ENCODE data around the gene EFNA5. TPM values are rescaled to one million over a fixed set of nuclear protein-coding genes. Genes with fewer than 3 reads are reported as not detected.
A peak's percentile ranks its signal among the peaks of the same experiment; 100 is the strongest.

EFNA5 gene
- total and polyA plus RNA-seq, 2 of the 8 experiments (the other 6 are each of a cell fraction or from before 2014, with no cell fraction given): 9.6 to 21.8 TPM

DNA sequence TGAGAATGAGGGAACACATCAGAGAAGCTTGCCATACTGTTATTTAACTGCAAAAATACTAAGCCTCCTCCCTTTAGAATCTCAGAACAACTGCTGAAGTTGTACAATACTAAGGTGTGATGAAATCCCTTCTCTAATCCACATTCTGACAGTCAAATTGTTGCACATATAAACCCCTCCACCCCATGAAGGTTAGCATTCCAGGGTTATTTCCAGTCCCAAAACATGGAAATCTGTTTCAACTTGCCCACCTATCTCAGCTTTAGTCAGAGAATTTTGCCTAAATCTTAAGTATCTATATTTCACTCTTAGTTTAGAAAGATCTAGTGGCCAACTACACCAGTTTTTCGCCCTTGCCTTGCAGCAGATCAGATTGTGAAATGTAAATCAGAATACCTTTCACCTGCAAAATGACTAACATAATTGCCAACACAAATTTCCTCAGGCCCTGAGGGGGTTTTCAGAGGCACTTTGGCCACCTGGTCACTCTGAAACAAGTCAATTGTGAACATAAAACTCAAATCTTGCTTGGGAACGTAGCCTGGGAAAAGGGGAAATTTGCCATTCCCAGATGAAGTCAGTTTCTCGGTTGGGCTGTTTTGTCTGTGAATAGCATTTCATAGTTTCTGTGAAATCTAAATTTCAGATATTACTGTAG, 93.9 kb downstream of the EFNA5 start:
- CTCF ChIA-PET (ENCODE audit: partially characterized antibody): interaction anchor here (0.6 to 1.3 kb wide), 2 partner anchors 142 to 384 kb away, joined by 3 read pairs; no protein-coding TSS in a partner anchor
- H3K18ac ChIP-seq (ENCODE audit: extremely low read depth, low read length): no peak overlapping the region
- no peaks in the 10 kb centered on the region for H4K20me1 ChIP-seq (replicated peaks in 1 of 2; ENCODE audit: control insufficient read depth in 1 of 2, insufficient read depth in 2 of 2, low read length in 2 of 2)
- H3K23me2 ChIP-seq (ENCODE audit: low read depth, low read length): no peaks in the 10 kb centered on the region
- H3K56ac ChIP-seq (replicated peaks; ENCODE audit: insufficient read length, low read depth, low read length): no peak overlapping the region
- no peak overlapping the region for H2AK5ac ChIP-seq (ENCODE audit: low read depth, low read length)
- H3K79me1 ChIP-seq (ENCODE audit: low read depth, low read length): no peaks in the 10 kb centered on the region; the same call in 1 of the 2 replicates
- H2BK120ac ChIP-seq (replicated peaks; ENCODE audit: low read depth, low read length): no peak overlapping the region
- no peak overlapping the region for H2AFZ ChIP-seq (ENCODE audit: low read length)
- no peaks in the 10 kb centered on the region for H3K27me3 ChIP-seq (replicated peaks in 1 of 4; ENCODE audit: control insufficient read depth in 3 of 4, extremely low read depth in 1 of 4, insufficient read depth in 3 of 4, low read length in 3 of 4)
- WGBS, 2 experiments (ENCODE audit: extremely low coverage in 1 of 2, insufficient coverage in 1 of 2, insufficient read length in 1 of 2, insufficient replicate concordance in 2 of 2, low coverage in 1 of 2, low lambda C conversion rate in 2 of 2, missing lambda C conversion rate in 1 of 2): 75% methylated on average over 3 of the region's 3 CpGs; no CpG with 5 or more reads in 1 of the 2 experiments
- H3K79me2 ChIP-seq (ENCODE audit: control insufficient read depth in 1 of 2, insufficient read depth in 2 of 2, low read length in 2 of 2): peaks cover 0 to 26% of the 10 kb centered on the region in 2 experiments; a peak in 3 of 4 replicates
- no peak overlapping the region for H3K23ac ChIP-seq (ENCODE audit: insufficient read length)
- no peaks in the 10 kb centered on the region for H3K9me3 ChIP-seq (ENCODE audit: insufficient read depth in 2 of 2, low read depth in 1 of 2, low read length in 1 of 2)
- POLR2A ChIA-PET (ENCODE audit: partially characterized antibody): no interaction called here
- FAIRE-seq: no peak
- H3K14ac ChIP-seq (ENCODE audit: insufficient read length): no peak overlapping the region
- no peak overlapping the region for H3K9ac ChIP-seq (replicated peaks in 1 of 4; ENCODE audit: extremely low read depth in 1 of 4, low read depth in 3 of 4, low read length in 3 of 4)
- H2BK5ac ChIP-seq (ENCODE audit: low read depth, low read length): no peak overlapping the region
- no peak overlapping the region for H2BK15ac ChIP-seq (ENCODE audit: low read length)
- H3K4me2 ChIP-seq (ENCODE audit: insufficient read depth in 1 of 2, low read depth in 2 of 2, low read length in 2 of 2): 0 out of 4 replicates have a peak overlapping the region, but pooled peaks of 1 of the 2 experiments have one; percentile 22
- no peak for TF ChIP-seq CHD1 (IDR thresholded peaks at IDR 0.05; ENCODE audit: low read depth, low read length)
- no peak for TF ChIP-seq SIN3A (conservative IDR thresholded peaks at IDR 0.05 in 1 of 2, IDR thresholded peaks at IDR 0.05 in 1 of 2; ENCODE audit: low read depth in 1 of 2, low read length in 2 of 2)
- TF ChIP-seq CEBPB (IDR thresholded peaks at IDR 0.05; ENCODE audit: low read depth, low read length): 0 out of 2 replicates have a peak, but pooled peaks have one; percentile 1
- H3K36me3 ChIP-seq (ENCODE audit: control insufficient read depth in 2 of 4, insufficient read depth in 4 of 4, low read length in 3 of 4): no peaks in the 10 kb centered on the region
- 0 out of 2 replicates have a peak overlapping the region, but pooled peaks have one; percentile 6 for H2BK12ac ChIP-seq (ENCODE audit: low read depth, low read length)
- H2BK20ac ChIP-seq (ENCODE audit: low read length): no peak overlapping the region
- peaks cover 0 to 27% (median 13%) of the 10 kb centered on the region in 4 experiments; a peak in 6 of 7 replicates for H3K4me1 ChIP-seq (replicated peaks in 1 of 4; ENCODE audit: control insufficient read depth in 3 of 4, insufficient read depth in 4 of 4, low read length in 3 of 4)
- H4K91ac ChIP-seq (replicated peaks; ENCODE audit: insufficient read length, low read length): no peak overlapping the region
- no peak overlapping the region for H4K5ac ChIP-seq (ENCODE audit: insufficient read length, low read depth, low read length)
- no peak overlapping the region for H3K4ac ChIP-seq (replicated peaks; ENCODE audit: insufficient read length, low read depth, low read length)
- H3K27ac ChIP-seq (ENCODE audit: low read depth, low read length): no peak overlapping the region
- no peak overlapping the region for H3K4me3 ChIP-seq (ENCODE audit: extremely low read depth in 1 of 4, insufficient read depth in 2 of 4, low read depth in 3 of 4, low read length in 4 of 4)
- no peak overlapping the region for H4K8ac ChIP-seq (ENCODE audit: extremely low read depth, insufficient read depth, low read length)
- no peak for DNase-seq (ENCODE audit: low read depth in 1 of 2, low spot score in 2 of 2)

All from H1 (cell line).